Fibroblast of lung (primary cell): ENCODE measurements around the gene SMARCA2. TPM values are rescaled to one million over a fixed set of nuclear protein-coding genes. Genes with fewer than 3 reads are reported as not detected.

ENCODE experiments used
- DNase-seq, 2 donors: peaks; one replicate each; pipeline versions ENCODE4 v3.0.0 to v3.0.0-alpha.2; 2010; ENCODE audit warnings: low read depth in 2 of 2
- H2AFZ ChIP-seq: 2 replicates; pipeline ENCODE4 v1.5.1; 2012; ENCODE audit warnings: low read length, control low read depth, inconsistent platforms
- H3K27ac ChIP-seq: 2 replicates; pipeline ENCODE4 v1.5.1; 2011; ENCODE audit warnings: low read length, control low read depth; ENCODE audit not compliant: insufficient read depth
- H3K27me3 ChIP-seq: 2 replicates; pipeline ENCODE4 v1.5.1; 2011; ENCODE audit warnings: mild to moderate bottlenecking, low read length; ENCODE audit not compliant: control insufficient read depth, insufficient read depth
- H3K36me3 ChIP-seq: 2 replicates; pipeline ENCODE4 v1.5.1; 2011; ENCODE audit warnings: low read length; ENCODE audit not compliant: control insufficient read depth, insufficient read depth
- H3K4me1 ChIP-seq: 2 replicates; pipeline ENCODE4 v1.5.1; 2011; ENCODE audit warnings: low read length; ENCODE audit not compliant: control insufficient read depth, insufficient read depth; ENCODE audit errors: extremely low read depth
- H3K4me2 ChIP-seq: 2 replicates; pipeline ENCODE4 v1.5.1; 2011; ENCODE audit warnings: low read length, control low read depth; ENCODE audit not compliant: insufficient read depth; ENCODE audit errors: extremely low read depth
- H3K4me3 ChIP-seq, 4 experiments: fragments of 200-600 bp in 1 of 4; sonication (generic) in 1 of 4; replicated peaks in 1 of 4; 2 replicates each; pipeline ENCODE4 v1.5.1; 2011 to 2016; ENCODE audit warnings: low read length in 4 of 4, low read depth in 3 of 4, mild to moderate bottlenecking in 3 of 4, control low read depth in 2 of 4, inconsistent platforms in 1 of 4, mixed read lengths in 1 of 4; ENCODE audit not compliant: insufficient read depth in 1 of 4; ENCODE audit errors: control extremely low read depth in 1 of 4
- H3K79me2 ChIP-seq: 2 replicates; pipeline ENCODE4 v1.5.1; 2012; ENCODE audit warnings: mild to moderate bottlenecking, low read length, inconsistent platforms; ENCODE audit not compliant: control insufficient read depth, insufficient read depth
- H3K9ac ChIP-seq: 2 replicates; pipeline ENCODE4 v1.5.1; 2011; ENCODE audit warnings: mild to moderate bottlenecking, low read length, control low read depth; ENCODE audit not compliant: insufficient read depth
- H3K9me3 ChIP-seq: 2 replicates; pipeline ENCODE4 v1.5.1; 2012; ENCODE audit warnings: low read depth, low read length; ENCODE audit not compliant: control insufficient read depth, insufficient read depth
- H4K20me1 ChIP-seq: 2 replicates; pipeline ENCODE4 v1.5.1; 2011; ENCODE audit warnings: low read length; ENCODE audit not compliant: control insufficient read depth, insufficient read depth; ENCODE audit errors: extremely low read depth
- EZH2 ChIP-seq: IDR thresholded peaks from 2 replicates; pipeline ENCODE4 v1.5.1; 2012; ENCODE audit warnings: low read length, control low read depth, mild to moderate bottlenecking; ENCODE audit errors: missing control alignments
- polyA plus RNA-seq, 2 donors: library from polyadenylated mRNA; depleted of rRNA in 1 of 2; stranded (reverse) in 1 of 2; unstranded in 1 of 2; fragments of >200 nt; gene quantifications; 2 replicates each; pipeline ENCODE4 v1.2.1, GENCODE V29; 2011 to 2012; ENCODE audit warnings: missing spikeins in 1 of 2
- total RNA-seq: library from RNA; depleted of rRNA; stranded (reverse); fragments of >200 nt; gene quantifications from 2 replicates; pipeline ENCODE4 v1.2.1, GENCODE V29; 2014
- TF ChIP-seq, protein P1 (sequence below), 2 donors: IDR thresholded peaks in 1 of 2; conservative IDR thresholded peaks in 1 of 2; 1 replicate in 1 of 2; 2 replicates in 1 of 2; pipeline ENCODE4 v1.5.1; 2011 to 2012; ENCODE audit warnings: low read length in 2 of 2, control low read depth in 1 of 2, inconsistent platforms in 1 of 2, low read depth in 1 of 2, mild to moderate bottlenecking in 1 of 2

Gene SMARCA2
- total and polyA plus RNA-seq, 2 donors (not counting 1 experiment from before 2014, with no cell fraction given), result 36.8 to 62.3 TPM

DNA sequence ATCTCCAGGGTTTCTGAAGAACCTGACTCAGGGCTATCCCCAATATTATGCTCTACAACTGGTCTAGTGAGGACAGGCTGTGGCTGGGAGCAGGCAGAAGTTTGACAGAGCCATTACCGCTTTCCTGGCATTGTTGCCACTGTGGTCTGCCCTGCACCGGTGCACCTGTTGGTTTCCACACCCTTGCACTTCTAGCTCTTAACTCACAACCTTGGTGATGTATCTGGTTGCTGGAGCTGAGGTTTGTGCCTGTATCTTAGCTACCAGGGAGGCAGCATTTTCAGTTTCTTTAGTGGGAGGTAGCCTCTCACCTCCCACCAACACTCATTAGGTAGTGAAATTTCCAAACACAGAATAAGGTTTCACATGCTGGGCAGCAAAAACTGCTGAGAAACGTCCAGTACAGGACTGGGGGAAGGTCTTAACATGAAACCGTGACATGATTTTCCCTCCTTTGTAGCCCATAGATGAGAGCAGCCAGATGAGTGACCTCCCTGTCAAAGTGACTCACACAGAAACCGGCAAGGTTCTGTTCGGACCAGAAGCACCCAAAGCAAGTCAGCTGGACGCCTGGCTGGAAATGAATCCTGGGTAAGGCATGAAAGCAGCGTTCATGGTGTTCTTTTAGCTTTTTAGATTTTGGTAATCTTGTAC is 57.7 kb downstream of the SMARCA2 start:
- H3K79me2 ChIP-seq, result no peaks in the 10 kb centered on the region
- no peaks in the 10 kb centered on the region for H4K20me1 ChIP-seq
- no peaks in the 10 kb centered on the region for H3K4me1 ChIP-seq
- H3K4me2 ChIP-seq, result no peak overlapping the region
- no peak overlapping the region for H2AFZ ChIP-seq
- DNase-seq, result no peak
- TF ChIP-seq EZH2, result no peak
- TF ChIP-seq, protein P1, sequence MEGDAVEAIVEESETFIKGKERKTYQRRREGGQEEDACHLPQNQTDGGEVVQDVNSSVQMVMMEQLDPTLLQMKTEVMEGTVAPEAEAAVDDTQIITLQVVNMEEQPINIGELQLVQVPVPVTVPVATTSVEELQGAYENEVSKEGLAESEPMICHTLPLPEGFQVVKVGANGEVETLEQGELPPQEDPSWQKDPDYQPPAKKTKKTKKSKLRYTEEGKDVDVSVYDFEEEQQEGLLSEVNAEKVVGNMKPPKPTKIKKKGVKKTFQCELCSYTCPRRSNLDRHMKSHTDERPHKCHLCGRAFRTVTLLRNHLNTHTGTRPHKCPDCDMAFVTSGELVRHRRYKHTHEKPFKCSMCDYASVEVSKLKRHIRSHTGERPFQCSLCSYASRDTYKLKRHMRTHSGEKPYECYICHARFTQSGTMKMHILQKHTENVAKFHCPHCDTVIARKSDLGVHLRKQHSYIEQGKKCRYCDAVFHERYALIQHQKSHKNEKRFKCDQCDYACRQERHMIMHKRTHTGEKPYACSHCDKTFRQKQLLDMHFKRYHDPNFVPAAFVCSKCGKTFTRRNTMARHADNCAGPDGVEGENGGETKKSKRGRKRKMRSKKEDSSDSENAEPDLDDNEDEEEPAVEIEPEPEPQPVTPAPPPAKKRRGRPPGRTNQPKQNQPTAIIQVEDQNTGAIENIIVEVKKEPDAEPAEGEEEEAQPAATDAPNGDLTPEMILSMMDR (conservative IDR thresholded peaks at IDR 0.05 in 1 of 2, IDR thresholded peaks at IDR 0.05 in 1 of 2; ENCODE audit: low read depth in 1 of 2, low read length in 2 of 2), result no peak
- peaks cover 3% of the 10 kb centered on the region for H3K36me3 ChIP-seq
- no peaks in the 10 kb centered on the region for H3K27me3 ChIP-seq
- no peak overlapping the region for H3K27ac ChIP-seq
- H3K4me3 ChIP-seq, result no peak overlapping the region
- H3K9ac ChIP-seq, result no peak overlapping the region
- no peaks in the 10 kb centered on the region for H3K9me3 ChIP-seq

DNA sequence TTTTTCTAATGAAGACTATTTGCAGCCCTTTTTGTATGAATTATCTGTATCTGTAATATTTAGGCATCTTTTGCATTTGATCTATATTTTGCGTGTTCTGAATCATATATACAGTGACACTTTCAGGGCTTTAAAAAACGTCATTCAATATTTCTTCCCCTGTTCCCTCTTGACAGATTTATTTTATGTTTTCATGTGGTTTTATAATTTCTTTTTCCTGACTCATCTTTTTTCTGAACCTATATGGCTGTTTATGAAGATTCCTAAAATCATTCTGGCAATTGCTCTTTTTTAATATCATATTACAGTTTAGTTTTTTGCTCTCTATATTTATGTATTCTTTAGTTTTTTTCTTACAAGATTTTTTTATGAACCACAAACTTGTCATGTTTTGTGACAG is 67.6 kb downstream of the SMARCA2 start:
- Histone ChIP-seq H2AFZ (no peak overlapping the region), H3K4me3 (no peak overlapping the region), H3K27ac (no peak overlapping the region), H3K36me3 (peaks cover 3% of the 10 kb centered on the region), H3K9me3 (no peaks in the 10 kb centered on the region), H3K79me2 (no peaks in the 10 kb centered on the region), H4K20me1 (no peaks in the 10 kb centered on the region), H3K9ac (no peak overlapping the region), H3K4me2 (no peak overlapping the region), H3K4me1 (no peaks in the 10 kb centered on the region), H3K27me3 (no peaks in the 10 kb centered on the region)
- DNase-seq, result peak in 1 of 2 donors; percentile 8
- TF ChIP-seq, protein P1 (conservative IDR thresholded peaks at IDR 0.05 in 1 of 2, IDR thresholded peaks at IDR 0.05 in 1 of 2; ENCODE audit: low read depth in 1 of 2, low read length in 2 of 2), result no peak
- TF ChIP-seq EZH2, result no peak

DNA sequence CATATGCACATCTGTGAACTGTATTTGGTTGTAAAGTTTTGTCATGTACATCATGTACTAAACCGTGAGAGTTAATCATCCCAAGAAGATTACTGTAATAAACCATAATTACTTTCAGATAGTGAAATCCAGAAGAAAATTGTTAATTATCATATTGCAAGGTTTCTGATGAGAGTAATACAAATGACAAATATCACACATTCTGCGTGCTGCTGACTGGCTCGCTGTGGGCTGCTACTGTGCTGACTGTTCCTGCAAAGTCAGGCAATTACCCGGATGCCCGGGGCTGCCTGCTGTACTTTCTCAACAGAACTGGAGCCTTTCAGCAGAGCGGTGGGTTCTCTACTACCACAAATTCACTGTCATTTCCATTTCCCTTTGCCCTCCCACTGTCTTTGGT is 68.3 kb downstream of the SMARCA2 start:
- H3K4me3 ChIP-seq, result no peak overlapping the region
- no peaks in the 10 kb centered on the region for H3K27me3 ChIP-seq
- H4K20me1 ChIP-seq, result no peaks in the 10 kb centered on the region
- H3K27ac ChIP-seq, result no peak overlapping the region
- no peak overlapping the region for H2AFZ ChIP-seq
- TF ChIP-seq EZH2, result no peak
- TF ChIP-seq, protein P1 (conservative IDR thresholded peaks at IDR 0.05 in 1 of 2, IDR thresholded peaks at IDR 0.05 in 1 of 2; ENCODE audit: low read depth in 1 of 2, low read length in 2 of 2), result no peak
- no peak overlapping the region for H3K4me2 ChIP-seq
- no peaks in the 10 kb centered on the region for H3K4me1 ChIP-seq
- DNase-seq, result no peak
- no peaks in the 10 kb centered on the region for H3K9me3 ChIP-seq
- H3K79me2 ChIP-seq, result no peaks in the 10 kb centered on the region
- no peak overlapping the region for H3K9ac ChIP-seq
- H3K36me3 ChIP-seq, result peaks cover 3% of the 10 kb centered on the region
